Activated CD4-positive, CD25-positive, alpha-beta regulatory T cell treated with anti-CD3 and anti-CD28 coated beads, Interleukin-2, amount 50 U/mL, for 72 hours (primary cell): ENCODE results near the gene P2RX7.
"Not testable (repeated sequence)": the region's sequence is repeated elsewhere in the genome, so short reads cannot be mapped to it uniquely, and the experiment has no call there.

Experiments used
- DNase-seq: peaks from one replicate; pipeline ENCODE4 v3.0.0; 2021

The P2RX7 gene

DNA sequence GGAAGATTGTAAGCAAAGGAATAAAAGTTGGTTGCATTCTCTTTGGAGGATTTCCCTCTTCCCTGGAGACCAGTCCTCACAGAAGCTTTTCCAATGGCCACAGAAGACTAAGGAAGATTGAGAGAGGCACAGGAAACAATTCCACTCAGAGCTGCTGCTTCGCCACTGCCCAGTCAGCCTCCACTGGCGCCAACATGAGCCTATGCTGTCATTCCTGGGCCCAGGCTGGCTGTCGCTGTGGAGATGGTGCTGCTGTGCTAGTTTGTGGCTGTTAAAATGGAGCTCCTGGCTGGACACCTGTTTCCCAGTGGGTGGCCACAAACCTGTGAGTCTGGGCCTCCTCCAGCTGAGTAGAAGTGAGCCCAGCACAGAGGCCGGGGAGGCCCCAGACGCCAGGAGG is 6.6 kb downstream of the P2RX7 start:
- no peak for DNase-seq

GRCh38 chr12:121142171-121142950 is 9.7 kb downstream of the P2RX7 start:
- DNase-seq = no peak

DNA sequence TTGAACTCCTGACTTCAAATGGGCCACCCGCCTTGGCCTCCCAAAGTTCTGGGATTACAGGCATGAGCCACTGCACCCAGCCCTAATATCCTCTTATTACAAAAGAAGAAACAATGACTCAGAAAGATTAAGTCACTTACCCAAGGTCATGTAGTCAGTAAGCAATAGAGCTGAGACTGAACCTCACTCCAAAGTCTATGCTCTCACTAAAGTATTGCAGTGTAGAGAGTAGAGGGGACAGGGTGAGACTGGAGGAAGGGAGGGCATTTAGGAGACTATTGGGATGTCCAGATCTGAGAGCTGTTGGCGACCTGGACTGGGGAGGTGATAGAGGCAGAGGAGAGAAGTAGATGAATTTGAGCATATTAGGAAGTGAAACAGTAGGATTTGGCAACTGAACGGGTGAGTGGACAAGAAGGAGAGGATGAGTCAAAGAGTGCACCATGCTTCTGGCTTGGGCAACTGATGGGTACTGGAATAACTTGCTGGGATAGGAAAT is 11.8 kb downstream of the P2RX7 start:
- no peak for DNase-seq

DNA sequence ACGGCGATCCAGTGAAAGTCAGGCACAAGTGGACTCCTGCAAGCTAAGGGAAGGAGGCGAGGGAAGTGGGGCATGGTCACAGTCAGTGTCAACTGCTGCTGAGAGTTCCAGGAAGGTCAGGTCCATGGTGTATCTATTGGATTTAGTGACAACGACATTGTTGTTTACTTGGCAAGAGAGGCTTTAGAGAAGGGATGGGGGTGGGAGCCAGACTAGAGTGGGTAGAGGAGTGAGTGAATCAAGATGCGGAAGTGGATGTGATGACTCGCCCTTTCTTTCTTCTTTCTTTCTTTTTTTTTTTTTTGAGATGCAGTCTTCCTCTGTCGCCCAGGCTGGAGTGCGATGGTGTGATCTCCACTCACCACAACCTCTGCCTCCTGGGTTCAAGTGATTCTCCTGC is 12.5 kb downstream of the P2RX7 start:
- DNase-seq = no peak

DNA sequence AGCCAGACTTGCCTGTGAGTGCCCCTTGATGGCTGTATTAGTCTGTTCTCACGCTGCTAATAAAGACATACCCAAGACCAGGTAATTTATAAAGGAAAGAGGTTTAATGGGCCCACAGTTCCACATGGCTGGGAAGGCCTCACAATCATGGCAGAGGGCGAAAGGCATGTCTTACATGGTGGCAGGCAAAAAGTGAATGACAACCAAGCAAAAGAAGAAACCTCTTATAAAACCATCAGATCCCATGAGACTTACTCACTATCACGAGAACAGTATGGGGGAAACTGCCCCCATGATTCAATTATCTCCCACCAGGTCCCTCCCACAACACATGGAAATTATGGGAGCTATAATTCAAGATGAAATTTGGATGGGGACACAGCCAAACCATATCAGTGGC is 16.6 kb downstream of the P2RX7 start:
- not testable (repeated sequence) for DNase-seq

GRCh38 chr12:121154793-121155375 is 22.2 kb downstream of the P2RX7 start:
- DNase-seq = no peak

GRCh38 chr12:121156365-121156764 is 23.7 kb downstream of the P2RX7 start:
- DNase-seq = no peak

DNA sequence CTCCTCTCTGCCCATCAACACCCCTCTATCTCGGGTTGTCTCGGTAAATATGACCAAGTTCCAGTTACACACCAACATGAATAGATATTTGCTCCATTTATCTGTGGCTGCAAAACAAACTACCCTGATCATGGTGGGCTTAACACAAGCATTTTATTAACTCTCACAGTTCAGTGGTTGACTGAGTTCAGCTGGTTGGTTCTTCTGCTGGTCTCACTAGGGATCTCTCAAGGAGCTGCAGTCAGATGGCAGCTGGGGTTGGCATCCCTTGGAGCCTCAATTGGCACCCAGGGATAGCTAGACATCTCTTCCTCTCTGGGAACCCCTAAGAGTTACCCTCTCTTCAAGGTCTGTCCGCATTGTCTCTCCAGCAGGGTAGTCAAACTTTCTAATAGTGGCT is 25.4 kb downstream of the P2RX7 start:
- no peak for DNase-seq

DNA sequence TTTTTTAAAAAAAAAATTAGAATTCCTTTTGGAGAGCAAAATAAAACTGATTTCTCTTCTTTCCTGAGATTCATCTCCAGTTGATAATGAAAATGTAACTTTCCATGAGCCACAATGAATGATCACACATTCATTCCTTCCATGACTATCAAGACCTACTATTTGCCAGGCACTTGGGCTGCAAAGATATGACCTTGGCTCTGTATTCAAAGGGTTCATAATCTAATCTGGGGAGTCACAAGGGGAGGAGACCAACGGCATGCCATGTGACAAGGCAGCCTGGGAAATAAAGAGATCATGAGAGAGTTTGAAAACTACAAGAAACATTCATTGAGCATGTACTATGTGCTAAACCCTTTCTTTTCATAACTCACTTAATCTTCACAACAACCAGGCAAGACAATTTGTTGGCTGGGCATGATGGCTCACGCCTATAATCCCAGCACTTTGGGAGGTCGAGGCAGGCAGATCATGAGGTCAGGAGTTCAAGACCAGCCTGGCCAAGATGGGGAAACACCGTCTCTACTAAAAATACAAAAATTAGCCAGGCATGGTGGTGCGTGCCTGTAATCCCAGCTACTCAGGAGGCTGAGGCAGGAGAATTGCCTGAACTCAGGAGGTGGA is 26.2 kb downstream of the P2RX7 start:
- DNase-seq = not testable (repeated sequence)

DNA sequence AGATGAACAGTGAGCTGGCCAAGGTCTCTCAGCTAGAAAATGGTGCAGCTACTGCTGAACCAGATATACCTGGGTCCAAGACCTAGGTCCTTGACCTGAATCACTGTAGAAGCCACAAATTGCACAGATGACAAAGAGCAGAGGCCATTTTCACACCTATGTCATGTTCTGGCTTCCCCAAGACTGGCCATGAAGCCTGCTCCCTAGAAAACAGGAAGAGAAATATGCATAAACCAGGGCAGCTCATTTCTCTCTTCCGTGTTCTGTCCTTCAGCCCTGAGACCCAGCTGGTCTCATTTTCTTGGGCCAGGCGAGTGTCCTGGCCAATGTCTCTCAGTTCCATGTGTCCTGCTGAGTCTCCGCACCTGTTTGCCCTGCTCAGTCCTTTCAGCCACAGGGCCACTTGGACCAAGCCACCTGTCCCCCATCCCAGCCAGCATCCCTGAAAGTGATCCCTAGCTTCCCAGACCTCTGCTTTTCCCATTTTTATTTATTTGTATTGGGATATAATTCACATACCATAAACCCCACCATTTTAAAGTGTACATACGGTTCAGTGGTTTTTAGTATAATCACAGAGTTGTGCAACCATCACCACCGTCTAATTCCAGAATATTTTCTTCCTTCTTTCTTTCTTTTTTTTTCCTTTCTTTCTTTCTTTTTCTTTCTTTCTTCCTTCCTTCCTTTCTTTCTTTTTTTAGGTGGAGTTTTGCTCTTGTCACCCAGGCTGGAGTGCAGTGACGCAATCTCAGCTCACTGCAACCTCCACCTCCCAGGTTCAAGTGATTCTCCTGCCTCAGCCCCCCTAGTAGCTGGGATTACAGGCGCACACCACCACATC is 27.0 kb downstream of the P2RX7 start:
- no peak for DNase-seq

- no peak for DNase-seq
Observed at GRCh38 chr12:121162384-121162783, 29.7 kb downstream of the P2RX7 start.

DNA sequence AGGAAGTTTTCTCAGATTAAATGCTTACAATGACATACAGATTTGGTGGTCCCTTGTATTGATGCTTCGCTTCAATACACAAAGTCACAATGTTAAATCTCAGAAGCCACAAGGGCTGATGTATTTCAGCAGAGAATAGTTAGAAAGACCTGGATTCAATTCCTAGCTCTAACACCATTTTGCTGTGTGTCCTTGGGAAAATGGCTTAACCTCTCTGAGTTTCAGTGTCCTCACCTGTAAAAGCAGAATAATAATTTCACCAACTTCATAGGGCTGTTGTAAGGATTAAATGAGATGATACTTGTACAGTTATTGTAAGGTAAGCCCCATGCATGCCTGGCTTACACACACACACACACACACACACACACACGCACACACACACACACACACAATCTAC is 30.3 kb downstream of the P2RX7 start:
- no peak for DNase-seq

DNA sequence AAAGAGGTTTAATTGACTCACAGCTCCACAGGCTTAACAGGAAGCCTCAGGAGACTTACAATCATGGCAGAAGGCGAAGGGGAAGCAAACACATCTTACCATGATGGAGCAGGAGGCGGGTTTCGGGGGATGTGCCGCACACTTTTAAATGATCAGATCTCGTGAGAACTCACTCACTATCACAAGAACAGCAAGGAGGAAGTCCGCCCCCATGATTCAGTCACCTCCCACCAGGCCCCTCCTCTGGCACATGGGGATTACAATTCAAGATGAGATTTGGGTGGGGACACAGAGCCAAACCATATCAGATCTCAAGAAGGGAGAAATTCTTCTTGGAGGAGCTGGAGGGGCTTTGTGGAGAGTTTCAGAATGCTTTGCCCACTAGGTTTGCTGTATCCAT is 32.2 kb downstream of the P2RX7 start:
- DNase-seq = not testable (repeated sequence)

DNA sequence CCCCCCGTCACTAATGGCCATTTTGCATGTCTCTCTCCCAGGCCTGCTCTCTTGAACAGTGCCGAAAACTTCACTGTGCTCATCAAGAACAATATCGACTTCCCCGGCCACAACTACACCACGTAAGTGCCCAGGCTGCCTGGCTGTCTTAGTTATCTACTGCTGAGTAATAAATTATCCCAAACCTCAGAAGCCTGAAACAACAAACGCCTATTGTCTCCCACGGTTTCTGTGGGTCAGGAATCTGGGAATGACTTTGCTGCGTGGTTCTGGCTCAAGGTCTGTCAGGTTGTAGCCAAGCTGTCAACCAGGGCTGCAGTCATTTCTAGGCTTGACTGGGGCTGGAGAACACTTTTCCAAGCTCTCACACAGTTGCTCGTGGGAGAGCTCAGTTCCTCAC is 32.6 kb downstream of the P2RX7 start:
- DNase-seq = no peak

DNA sequence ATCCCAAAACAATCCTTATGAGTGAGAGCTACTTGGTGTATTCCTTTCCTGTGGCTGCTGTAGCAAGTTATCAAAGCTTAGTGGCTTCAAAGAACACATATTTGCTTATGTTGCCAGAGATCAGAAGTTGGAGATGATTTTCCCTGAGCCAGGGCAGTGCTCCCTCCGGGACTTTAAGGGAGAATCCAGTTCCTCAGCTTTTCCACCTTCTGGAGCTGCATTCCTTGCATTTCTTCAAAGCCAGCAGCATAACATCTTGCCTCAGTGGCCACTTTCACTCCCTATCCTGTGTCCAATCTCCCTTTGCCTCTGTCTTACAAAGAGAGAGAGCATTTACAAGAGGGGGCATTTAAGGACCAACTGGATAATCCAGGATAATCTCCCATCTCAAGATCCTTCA is 33.7 kb downstream of the P2RX7 start:
- no peak for DNase-seq

- DNase-seq = no peak
Observed at GRCh38 chr12:121167232-121167820, 34.6 kb downstream of the P2RX7 start.

DNA sequence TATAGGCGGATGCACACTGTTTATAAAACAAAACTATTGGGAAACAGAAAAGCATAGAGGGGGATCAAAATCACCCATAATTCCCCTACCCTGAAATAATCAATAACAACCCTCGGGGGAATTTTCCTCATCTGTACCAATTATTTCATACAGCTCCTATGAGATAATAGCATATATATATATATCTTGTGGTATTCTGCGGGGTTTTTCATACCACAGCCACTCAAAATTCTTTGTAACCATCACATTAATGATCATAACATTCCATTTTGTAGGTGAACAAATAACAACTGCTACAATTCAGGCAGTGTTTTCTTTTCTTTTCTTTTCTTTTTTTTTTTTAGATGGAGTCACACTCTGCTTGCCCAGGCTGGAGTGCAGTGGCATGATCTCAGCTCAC is 35.3 kb downstream of the P2RX7 start:
- DNase-seq = no peak

DNA sequence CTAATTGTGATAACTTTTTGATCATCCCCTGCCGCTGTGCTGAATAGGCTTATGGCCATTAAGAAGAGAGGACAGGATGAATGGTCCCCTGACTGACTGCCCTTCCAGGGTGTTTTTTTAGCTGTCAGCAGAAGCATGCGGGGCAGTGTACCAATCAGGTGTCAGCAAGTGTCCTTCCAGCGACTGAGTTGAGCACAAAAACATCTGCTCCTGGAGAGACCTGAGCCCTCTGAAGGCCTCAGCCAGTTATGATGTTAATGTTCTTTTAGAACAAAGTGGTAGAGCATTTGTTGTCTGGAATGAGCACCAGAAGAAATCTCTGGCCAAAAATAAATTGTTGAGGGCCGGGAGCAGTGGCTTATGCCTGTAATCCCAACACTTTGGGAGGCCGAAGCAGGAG is 37.5 kb downstream of the P2RX7 start:
- no peak for DNase-seq

DNA sequence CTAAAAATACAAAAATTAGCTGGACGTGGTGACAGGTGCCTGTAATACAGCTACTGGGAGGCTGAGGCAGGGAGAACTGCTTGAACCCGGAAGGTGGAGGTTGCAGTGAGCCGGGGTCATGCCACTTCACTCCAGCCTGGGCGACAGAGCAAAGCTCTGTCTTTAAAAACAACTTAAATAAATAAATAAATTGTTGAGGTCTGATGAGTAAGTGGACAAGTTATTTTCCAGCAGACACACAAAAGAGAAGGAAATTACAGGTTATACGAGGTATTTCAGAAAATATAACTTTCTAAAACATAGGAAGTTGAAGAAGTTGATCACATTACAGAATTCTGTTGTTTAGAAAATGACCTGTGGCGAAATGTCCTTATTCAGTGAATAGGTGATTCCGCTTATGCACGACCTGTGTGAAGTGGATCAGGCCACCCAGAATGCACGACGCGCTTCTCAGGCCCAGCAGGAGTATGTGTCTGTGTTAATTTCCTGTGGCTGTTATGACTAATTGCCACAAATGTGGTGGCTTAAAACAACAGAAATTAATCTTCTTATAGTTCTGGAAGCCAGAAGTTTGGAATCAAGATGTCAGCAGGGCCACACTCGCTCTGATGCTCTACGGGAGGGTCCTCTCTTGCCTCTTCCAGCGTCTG is 38.1 kb downstream of the P2RX7 start:
- DNase-seq = no peak

GRCh38 chr12:121172145-121172544 is 39.5 kb downstream of the P2RX7 start:
- no peak for DNase-seq

GRCh38 chr12:121175383-121176119 is 42.9 kb downstream of the P2RX7 start:
- DNase-seq = no peak
